Activated T-cell treated with anti-CD3 and anti-CD28 coated beads, Interleukin-2, amount 50 U/mL, for 48 hours (primary cell): ENCODE results near the gene GREB1L.

Experiments
- DNase-seq, 2 experiments: peaks; one replicate each; pipeline ENCODE4 v3.0.0-alpha.2; 2020

The GREB1L gene

GRCh38 chr18:21452276-21452780 is 210.3 kb downstream of the GREB1L start:
- no peak for DNase-seq

GRCh38 chr18:21452796-21453510 is 210.9 kb downstream of the GREB1L start:
- DNase-seq, result no peak

- no peak for DNase-seq
Observed at GRCh38 chr18:21453511-21453901, 211.5 kb downstream of the GREB1L start.

DNA sequence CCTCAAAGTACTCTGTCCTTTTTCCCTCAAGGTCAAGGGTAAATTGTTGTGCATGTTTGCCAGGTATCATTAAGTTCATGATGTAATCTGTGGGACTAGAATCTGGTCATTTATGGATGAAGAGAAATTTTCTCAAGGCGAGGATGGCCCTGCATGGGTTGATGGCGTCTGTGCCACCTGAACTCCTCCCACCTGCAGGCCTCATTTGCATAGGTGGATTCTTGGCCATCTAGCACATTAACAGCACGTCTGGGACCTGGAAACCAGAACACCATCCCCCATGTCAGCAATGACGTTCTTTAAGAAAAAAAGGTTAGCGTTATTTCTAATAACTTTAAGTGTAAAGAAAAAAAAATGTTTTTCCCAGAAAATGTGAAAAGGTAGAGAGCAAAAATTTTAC is 212.7 kb downstream of the GREB1L start:
- DNase-seq, result no peak

DNA sequence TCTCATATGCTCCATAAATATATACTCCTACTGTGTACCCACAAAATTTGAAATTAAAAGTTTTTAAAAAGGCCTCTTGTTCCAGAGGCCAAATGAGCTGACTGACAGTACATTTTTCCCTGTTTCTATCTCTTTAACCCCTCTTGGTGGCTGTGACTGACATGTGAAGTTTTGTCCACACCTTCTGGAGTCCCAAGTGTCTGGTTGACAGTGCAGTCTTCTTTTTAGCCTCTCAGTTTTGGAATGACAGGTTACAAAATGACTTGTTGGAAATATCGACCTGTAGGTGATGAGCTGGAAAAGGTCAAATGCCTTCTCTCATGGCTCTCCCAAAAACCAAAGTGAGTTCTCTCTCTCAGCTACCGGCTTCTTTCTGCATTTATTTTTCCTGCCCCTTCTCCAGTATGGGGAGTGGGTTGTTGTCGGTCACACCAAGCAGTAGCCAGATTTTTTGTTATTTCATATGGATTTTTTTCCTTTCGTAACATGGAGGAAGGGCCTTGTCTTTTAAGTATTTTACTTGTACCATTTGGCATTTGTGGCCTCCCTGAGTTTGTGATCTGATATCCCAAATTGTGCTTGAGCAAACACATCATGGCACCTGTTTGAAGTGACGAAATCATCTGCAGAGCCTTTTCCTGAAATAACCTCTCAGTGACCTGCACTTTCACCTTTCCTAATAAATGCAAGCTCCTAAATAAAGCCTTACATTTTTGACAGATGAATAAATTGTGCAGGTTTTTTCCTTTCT is 214.6 kb downstream of the GREB1L start:
- DNase-seq, result no peak

- no peak for DNase-seq
Observed at GRCh38 chr18:21457179-21457535, 215.1 kb downstream of the GREB1L start.

DNA sequence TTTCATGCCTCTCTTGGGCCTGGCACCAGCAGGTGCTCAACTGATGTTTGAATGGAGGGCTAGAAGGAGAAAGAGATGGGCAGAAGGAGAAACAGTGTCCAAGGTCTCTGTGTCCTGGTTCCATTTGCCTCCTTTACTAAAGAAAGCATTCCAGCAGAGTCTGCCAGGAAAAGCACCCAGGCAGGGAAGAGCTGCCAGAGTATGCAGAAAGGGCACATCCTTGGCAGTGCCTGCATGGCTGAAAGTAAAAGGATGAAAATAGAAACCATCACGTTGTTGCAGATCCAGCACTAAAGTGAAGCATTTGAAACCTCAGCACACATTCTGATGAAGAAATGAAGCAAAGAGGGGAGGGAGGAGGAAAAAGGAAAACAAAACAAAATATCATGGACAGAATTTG is 216.3 kb downstream of the GREB1L start:
- DNase-seq, result no peak

DNA sequence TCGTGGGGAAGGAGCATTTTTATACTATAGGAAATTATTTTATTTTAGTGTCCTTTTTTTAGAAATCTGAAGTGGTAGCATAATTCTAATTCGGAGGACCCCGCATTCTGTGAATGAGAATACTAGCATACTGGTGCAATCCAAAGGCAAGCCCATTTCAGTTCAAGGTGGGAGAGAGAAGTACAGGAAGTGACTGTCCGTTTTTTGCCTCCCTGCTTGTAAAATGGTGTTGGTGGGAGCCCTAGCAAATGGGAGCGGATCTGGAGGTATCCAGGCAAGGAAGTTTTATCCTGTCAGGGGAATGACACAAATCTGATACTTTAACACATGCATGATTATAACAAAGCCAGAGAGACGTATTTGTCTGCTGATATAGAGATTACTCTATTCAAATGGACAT is 216.8 kb downstream of the GREB1L start:
- no peak for DNase-seq

DNA sequence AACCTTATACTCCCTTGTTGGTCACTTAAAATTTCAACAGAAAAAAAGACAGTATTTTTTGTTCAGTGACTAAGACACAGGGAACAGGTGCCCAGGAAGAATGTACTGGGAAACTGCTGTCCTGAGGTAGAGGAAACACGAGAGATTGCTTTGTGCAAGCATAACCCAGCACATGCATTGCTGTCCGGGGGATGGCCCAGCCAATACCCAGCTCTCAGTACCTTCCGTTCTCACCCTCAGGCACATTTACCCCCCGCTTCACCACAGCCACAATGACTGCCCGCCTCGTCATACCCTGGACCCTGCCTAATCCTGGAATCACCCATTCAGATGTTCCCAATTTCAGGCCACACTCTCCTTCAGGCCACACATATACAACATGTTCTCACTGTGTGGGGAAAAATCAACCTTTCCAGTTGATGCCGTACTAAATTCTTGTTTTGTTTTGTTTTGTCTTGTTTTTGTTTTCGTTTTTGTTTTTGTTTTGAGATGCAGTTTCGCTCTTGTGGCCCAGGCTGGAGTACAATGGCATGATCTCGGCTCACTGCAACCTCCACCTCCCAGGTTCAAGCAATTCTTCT is 217.8 kb downstream of the GREB1L start:
- DNase-seq, result no peak

DNA sequence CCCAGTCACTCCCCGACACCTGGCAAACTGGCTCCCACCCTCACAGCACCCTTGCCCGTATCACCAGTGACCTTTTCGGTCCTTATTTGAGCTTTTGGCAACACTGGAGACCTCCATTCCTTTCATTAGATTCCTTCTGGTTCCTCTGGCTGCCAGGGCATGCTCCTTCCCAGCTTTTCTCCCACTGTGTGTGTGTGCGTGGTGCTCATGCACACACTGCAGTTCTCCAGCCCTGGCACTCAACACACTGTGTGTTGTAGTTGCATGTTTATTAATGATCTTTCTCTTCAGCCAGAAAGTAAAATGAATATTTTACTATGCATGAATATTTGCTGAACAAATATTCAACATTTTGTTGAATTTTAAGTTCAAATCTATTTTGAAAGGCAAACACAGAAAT is 219.4 kb downstream of the GREB1L start:
- DNase-seq, result no peak

DNA sequence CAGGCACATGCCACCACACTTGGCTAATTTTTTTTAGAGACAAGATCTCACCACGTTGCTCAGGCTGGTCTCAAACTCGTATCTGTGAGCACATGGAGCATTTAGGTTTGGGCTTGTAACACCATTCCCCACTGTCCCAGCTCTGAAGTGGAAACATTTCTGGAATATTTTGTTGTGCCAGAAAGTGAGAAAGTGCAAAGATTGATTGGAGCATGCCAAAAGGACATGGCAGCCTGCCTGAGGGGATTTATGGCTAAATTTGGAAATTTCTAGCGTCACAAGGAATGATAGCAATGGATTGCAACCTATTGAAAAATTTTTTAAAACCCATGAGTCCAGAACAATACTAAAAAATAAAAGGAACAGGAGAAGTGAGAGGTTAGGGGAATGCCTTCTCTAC is 221.7 kb downstream of the GREB1L start:
- no peak for DNase-seq

GRCh38 chr18:21468514-21469164 is 226.6 kb downstream of the GREB1L start:
- DNase-seq, result no peak

- DNase-seq, result no peak
Observed at GRCh38 chr18:21472741-21473140, 230.7 kb downstream of the GREB1L start.

- DNase-seq, result no peak
Observed at GRCh38 chr18:21474621-21475020, 232.6 kb downstream of the GREB1L start.

DNA sequence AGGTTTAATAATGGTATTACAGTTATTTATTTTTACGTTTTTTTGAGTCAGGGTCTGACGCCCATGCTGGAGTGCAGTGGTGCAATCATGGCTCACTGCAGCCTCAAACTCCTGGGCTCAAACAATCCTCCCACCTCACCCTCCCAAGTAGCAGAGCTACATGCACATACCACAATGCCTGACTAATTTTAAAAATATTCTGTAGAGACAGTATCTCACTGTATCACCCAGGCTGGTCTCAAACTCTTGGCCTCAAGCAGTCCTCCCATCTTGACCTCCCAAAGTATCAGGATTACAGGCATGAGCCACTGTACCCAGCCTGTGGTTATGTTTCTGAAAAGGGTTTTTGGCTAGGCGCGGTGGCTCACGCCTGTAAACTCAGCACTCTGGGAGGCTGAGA is 237.7 kb downstream of the GREB1L start:
- DNase-seq, result no peak

DNA sequence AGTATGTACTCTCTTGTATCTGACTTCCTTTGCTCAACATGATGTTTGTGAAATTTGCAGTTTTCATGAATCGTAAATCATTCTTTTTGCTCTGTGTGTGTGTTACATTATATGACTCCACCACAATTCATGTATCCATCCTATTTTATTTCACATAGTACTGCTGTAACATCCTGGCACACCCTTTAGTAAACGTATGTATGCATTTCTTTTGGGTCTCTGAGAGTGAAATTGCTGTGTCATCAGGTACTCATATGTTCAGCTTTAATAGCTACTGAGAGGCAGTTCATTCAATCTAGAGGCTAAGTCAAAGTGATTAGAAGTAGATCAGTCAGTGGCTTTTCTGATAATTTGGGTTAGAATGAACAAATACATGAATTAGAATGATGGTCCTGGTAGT is 239.7 kb downstream of the GREB1L start:
- no peak for DNase-seq

GRCh38 chr18:21483051-21483450 is 241.0 kb downstream of the GREB1L start:
- no peak for DNase-seq

DNA sequence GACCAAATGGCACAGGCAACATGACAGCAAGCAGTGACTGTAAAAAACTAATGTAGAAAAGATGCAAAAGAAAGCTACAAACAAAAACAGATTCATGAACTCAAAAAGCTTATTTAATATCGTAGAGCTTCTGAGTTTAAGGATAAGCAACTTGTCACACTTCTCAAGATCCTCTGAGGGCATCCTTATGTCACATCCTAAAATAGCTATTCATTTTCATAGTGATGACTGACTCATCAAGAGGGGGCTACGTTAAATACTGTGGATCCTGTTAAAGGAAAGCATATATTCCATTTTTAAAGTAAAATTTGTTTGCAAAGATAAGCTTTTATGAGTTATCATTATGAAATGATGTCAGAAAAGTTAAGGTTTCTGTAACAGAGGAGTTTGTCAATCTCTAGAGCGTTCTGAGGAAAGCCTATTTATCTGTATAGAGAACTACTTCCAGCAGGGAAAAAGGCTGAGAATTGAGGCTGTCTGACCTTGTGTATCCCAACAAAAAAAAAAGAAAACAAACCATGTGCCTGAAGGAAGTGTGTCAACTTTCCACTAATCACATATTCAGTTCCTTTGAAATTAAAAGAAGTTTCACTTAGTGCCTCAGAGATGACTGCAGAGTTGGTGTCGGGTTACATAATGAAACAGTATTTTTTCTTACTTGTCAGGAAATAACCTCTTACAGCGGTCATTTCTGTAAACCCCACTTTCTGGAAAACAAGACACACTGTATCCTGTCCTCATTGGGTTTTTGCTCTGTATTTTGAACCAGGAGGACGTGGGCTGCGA is 243.0 kb downstream of the GREB1L start:
- no peak for DNase-seq

DNA sequence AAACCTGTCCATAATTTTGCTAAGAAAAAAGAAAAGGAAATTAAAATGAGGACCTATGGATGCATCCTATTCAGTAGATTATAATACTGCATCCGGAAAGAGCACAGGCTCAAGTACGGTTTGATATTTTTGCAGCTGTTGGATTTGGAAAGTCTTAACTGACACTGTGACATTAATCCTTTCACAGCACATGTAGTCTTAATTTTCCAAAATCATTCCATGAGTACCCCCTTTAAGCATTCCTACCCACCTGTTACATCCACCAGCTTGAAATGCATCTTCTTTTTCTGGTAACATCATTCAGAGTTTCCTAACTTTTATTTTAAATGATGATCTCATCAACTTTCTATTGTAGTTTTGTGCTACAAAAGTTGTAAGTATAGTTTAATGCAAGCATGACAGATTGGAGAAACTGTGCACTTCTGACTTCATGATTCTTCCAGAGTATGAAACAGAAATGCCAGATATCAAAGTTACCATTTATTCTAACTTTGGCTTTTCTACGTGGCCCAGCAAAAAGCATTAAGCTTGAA is 244.9 kb downstream of the GREB1L start:
- no peak for DNase-seq

- peak in 1 of 2 experiments; percentile 30 for DNase-seq
Observed at GRCh38 chr18:21489119-21489750, 247.2 kb downstream of the GREB1L start.

DNA sequence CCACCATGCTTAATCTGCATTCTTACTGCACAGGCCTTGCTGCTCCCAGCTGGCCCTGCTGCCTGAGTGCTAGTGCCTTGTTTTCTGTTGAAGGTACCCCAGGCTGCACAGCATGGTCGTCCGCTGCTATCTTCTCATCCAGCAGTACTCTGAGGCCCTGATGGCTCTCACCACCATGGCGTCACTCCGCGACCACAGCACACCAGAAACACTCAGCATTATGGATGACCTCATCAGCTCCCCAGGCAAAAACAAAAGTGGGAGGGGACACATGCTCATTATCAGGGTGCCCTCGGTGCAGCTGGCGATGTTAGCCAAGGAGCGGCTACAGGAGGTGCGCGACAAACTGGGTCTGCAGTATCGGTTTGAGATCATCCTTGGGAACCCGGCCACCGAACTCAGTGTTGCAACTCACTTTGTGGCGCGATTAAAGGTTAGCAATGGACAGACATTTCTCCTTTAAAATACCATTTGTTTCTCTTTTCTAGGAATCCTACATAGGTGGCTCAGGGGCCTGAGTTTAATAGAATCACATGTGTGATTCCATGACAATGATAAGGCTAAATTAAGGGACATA is 248.0 kb downstream of the GREB1L start:
- no peak for DNase-seq

GRCh38 chr18:21490748-21491147 is 248.7 kb downstream of the GREB1L start:
- no peak for DNase-seq
